Pancreas (tissue), 10 donors: ENCODE results near the gene OSBPL8. TPM values are rescaled to one million over a fixed set of nuclear protein-coding genes. Genes with fewer than 3 reads are reported as not detected.

ENCODE experiments used
- ATAC-seq, 4 donors: fragments of 200-7000 bp; cut with Tn5 transposase; one replicate each; pipeline versions ENCODE4 v1.8.0 to v1.9.1; 2020; ENCODE audit warnings: mild to moderate bottlenecking in 4 of 4, moderate library complexity in 4 of 4
- DNase-seq, 6 donors: peaks; one replicate each; pipeline ENCODE4 v3.0.0-alpha.2; 2020
- FAIRE-seq: peaks from 2 replicates; lab custom pipeline; 2012; peaks lifted over from hg19 to GRCh38; lab: Jason Lieb, UNC
- H3K27ac ChIP-seq, 4 donors: fragments of 200-600 bp; sonication (generic); 1 replicate in 3 of 4; 2 replicates in 1 of 4; pipeline versions ENCODE4 v1.5.0 to v1.8.0; 2020
- H3K27me3 ChIP-seq, 4 donors: fragments of 200-600 bp; one replicate each; pipeline ENCODE4 v1.8.0; 2021
- H3K36me3 ChIP-seq, 3 donors: fragments of 200-600 bp; sonication (generic) in 1 of 3; one replicate each; pipeline versions ENCODE4 v1.5.0 to v1.8.0; 2020 to 2021
- H3K4me1 ChIP-seq, 3 donors: fragments of 200-600 bp; one replicate each; pipeline ENCODE4 v1.8.0; 2021
- H3K4me3 ChIP-seq, 4 donors: fragments of 200-600 bp; sonication (generic) in 2 of 4; one replicate each; pipeline versions ENCODE4 v1.5.0 to v1.8.0; 2020 to 2021
- H3K9me3 ChIP-seq, 4 donors: fragments of 200-600 bp; one replicate each; pipeline ENCODE4 v1.8.0; 2021
- WGBS, 2 donors: extraction: QIAGEN DNeasy Blood & Tissue Kit; methylation state at CpG; one replicate each; pipeline ENCODE4 v1.1.7; 2013; 5-methylcytosine and 5-hydroxymethylcytosine counted together
- intact Hi-C, 3 donors: fragments of 100-400 bp; cut with DNase I; formaldehyde crosslinking; loops; one replicate each; pipeline versions ENCODE4 v1.11.1 to v1.14.2; 2022
- polyA plus RNA-seq, 2 donors: library from polyadenylated mRNA; stranded (reverse); fragments of 200-250 nt; gene quantifications; one replicate each; pipeline ENCODE4 v1.2.3, GENCODE V29; 2013
- total RNA-seq, 6 donors: library from RNA; stranded (reverse); fragmentation: NEBNext Ultra II Directional in 4 of 6; extraction: Animal tissue kit (Norgen Biotek cat#: 25700) in 4 of 6; gene quantifications; one replicate each; pipeline versions ENCODE4 v1.2.1 to v1.2.4, GENCODE V29; 2021 to 2023
- TF ChIP-seq, protein P1 (sequence below), 4 donors: fragments of 200-600 bp; sonication (generic) in 3 of 4; IDR thresholded peaks; one replicate each; pipeline versions ENCODE4 v1.5.0 to v1.8.0; 2021; ENCODE audit warnings: antibody characterized with exemption in 4 of 4
- donor health status: healthy with polysubstance abuse.
- donor health status: DM: no; HTN: no; CAD: no; lungs with moderate emphysema.
- donor health status: DM: no; HTN: no; CAD: no.
- donor health status: control.
- donor health status: control.
- donor health status: Bipolar disorder and iron deficiency.
- donor health status: DM: yes; HTN: yes; CAD: no.
- donor health status: DM: no; HTN: no; CAD: no.
- donor health status: DM: no; HTN: no; CAD: no.
- donor health status: DM: yes; HTN: yes; CAD: no.

The OSBPL8 gene
- total and polyA plus RNA-seq, 8 donors = 3.6 to 39.6 (median 22.7) TPM

DNA sequence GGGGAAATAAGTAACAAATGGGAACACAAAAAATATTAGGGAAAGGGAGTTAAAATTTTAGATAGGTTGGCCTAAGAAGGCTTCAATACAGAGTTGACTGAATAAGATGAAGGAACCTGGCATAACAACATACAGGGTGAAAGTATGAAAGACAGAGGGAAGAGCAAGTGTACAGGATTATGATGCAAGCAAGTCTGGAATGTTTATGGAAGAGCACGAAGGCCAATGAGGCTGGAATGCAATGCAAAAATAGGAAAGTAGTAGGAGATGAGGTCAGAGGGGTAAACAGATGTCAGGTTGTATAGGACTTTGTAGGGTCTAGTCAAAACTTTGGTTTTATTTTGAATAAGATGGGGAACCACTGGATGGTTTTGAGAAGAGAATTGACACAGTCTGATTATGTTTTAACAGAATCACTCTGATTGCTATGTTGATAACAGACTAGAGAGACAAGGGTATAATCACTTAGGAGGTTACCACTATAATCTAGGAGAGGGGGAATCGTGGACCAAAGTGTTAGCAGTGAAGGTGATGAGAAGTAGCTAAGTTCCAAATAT is 96.8 kb downstream of the OSBPL8 start:
- peaks cover 0 to 3% (median 0%) of the 10 kb centered on the region in 3 donors for H3K4me1 ChIP-seq
- H3K27me3 ChIP-seq = no peaks in the 10 kb centered on the region
- TF ChIP-seq, protein P1, sequence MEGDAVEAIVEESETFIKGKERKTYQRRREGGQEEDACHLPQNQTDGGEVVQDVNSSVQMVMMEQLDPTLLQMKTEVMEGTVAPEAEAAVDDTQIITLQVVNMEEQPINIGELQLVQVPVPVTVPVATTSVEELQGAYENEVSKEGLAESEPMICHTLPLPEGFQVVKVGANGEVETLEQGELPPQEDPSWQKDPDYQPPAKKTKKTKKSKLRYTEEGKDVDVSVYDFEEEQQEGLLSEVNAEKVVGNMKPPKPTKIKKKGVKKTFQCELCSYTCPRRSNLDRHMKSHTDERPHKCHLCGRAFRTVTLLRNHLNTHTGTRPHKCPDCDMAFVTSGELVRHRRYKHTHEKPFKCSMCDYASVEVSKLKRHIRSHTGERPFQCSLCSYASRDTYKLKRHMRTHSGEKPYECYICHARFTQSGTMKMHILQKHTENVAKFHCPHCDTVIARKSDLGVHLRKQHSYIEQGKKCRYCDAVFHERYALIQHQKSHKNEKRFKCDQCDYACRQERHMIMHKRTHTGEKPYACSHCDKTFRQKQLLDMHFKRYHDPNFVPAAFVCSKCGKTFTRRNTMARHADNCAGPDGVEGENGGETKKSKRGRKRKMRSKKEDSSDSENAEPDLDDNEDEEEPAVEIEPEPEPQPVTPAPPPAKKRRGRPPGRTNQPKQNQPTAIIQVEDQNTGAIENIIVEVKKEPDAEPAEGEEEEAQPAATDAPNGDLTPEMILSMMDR (IDR thresholded peaks at IDR 0.05) = no peak
- DNase-seq (no peak), ATAC-seq (no peak), FAIRE-seq (no peak)
- intact Hi-C loops = no loop called here
- H3K9me3 ChIP-seq = no peaks in the 10 kb centered on the region
- no peak overlapping the region for H3K27ac ChIP-seq
- WGBS, 2 donors = 93 to 95% methylated on average over 2 of the region's 2 CpGs
- no peak overlapping the region for H3K4me3 ChIP-seq
- H3K36me3 ChIP-seq = no peaks in the 10 kb centered on the region

DNA sequence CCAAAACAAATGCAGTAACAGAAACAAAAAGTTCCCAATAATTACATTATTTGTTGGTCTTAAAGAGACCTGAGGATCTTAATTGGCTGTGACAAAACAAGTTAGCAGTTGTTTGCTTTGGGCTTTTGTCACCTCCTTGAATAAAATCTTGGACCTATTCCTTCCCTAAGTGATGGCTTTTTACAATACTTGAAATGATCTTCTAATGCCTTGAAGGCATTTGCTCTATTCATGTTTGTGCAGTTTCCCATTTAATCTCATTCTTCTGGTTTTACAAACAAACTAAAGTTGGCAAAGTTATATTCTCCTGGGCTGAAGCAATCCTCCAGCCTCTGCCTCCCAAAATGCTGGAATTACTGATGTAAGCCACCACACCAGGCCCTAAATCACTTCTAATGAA is 98.8 kb downstream of the OSBPL8 start:
- Histone ChIP-seq H3K4me3 (no peak overlapping the region), H3K27me3 (no peaks in the 10 kb centered on the region), H3K36me3 (no peaks in the 10 kb centered on the region), H3K4me1 (peaks cover 0 to 3% (median 0%) of the 10 kb centered on the region in 3 donors), H3K27ac (no peak overlapping the region), H3K9me3 (no peaks in the 10 kb centered on the region)
- FAIRE-seq (no peak), DNase-seq (no peak), ATAC-seq (no peak)
- intact Hi-C loops = no loop called here
- TF ChIP-seq, protein P1 (IDR thresholded peaks at IDR 0.05) = no peak

DNA sequence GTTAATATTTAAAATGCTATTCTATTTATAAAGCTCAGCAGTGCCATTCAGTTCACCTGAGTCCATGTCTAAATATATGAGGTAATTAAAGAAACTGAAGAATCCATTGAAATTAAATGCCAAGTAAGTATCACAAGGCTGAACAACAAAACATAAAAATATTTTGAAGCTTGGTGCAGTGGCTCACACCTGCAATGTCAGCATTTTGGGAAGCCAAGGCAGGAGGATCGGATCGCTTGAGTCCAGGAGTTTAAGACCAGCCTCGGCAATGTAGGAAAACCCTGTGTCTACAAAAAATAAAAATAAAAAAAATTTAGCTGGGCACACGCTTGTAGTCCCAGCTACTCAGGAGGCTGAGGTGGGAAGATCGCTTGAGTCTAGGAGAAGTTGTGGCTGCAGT is 101.8 kb downstream of the OSBPL8 start:
- FAIRE-seq (no peak), DNase-seq (no peak), ATAC-seq (no peak)
- Histone ChIP-seq H3K27me3 (no peaks in the 10 kb centered on the region), H3K9me3 (peaks cover 0 to 3% (median 0%) of the 10 kb centered on the region in 4 donors), H3K4me1 (peaks cover 0 to 3% (median 0%) of the 10 kb centered on the region in 3 donors), H3K27ac (no peak overlapping the region), H3K36me3 (no peaks in the 10 kb centered on the region), H3K4me3 (no peak overlapping the region)
- TF ChIP-seq, protein P1 (IDR thresholded peaks at IDR 0.05) = no peak
- intact Hi-C loops = no loop called here
- 79% methylated on average over 5 of the region's 5 CpGs for WGBS, 2 donors

DNA sequence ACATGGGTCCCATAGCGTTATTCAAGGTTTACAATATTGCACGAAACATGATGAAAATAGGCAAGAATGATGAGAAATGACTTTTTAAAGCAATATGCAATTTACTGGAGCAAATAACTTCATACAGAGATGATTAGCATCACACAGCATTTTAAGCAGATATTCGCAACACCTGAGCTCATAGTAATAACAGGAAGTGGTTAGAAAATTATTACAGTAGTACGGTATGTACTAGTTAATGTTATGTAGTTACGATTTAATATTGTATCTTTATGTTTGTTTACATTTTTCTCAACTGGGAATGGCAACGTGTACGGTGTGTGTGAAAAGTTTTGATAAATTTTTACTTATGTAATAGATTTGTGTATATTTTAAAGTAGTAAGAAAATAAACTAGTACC is 102.6 kb downstream of the OSBPL8 start:
- Histone ChIP-seq H3K36me3 (no peaks in the 10 kb centered on the region), H3K9me3 (peaks cover 0 to 3% (median 0%) of the 10 kb centered on the region in 4 donors), H3K4me3 (no peak overlapping the region), H3K27ac (no peak overlapping the region), H3K4me1 (peaks cover 0 to 3% (median 0%) of the 10 kb centered on the region in 3 donors), H3K27me3 (no peaks in the 10 kb centered on the region)
- no peak for FAIRE-seq
- intact Hi-C loops = no loop called here
- no peak for ATAC-seq
- no peak for DNase-seq
- 87 to 91% methylated on average over 7 of the region's 7 CpGs for WGBS, 2 donors
- TF ChIP-seq, protein P1 (IDR thresholded peaks at IDR 0.05) = no peak

DNA sequence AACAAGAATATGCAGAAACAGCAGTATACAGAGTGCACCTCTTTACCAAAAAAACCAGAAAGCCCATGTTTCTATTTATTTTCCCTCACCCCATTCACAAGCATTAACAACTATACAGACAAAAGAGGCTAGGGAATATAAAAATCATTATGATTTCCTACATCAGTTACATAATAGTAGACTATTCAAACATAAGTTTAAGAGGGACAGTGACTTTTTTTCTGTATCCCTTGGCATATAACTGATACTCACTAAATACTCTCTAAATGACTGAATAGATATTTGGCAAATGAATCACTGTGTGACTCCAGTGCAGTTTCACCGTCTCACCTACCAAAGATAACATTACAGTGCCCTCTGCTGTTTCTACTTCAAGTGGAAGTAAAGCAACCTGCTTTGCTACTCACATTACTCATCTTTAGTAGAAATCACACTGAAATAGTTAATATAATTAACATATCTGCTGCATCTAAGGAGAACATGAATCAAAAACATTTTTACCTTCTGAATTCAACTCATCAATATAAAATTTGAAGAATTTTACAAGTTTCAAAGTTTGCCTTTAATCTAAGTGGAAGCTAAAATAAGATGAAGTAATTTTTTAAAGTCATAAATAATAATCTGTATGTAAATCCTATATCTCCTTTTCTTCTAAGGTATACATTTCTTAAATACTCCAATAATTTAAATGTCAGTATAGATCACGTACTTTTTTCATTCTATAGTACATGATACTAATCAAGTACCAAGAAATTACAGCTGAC is 103.8 kb downstream of the OSBPL8 start:
- intact Hi-C loops = no loop called here
- H3K4me3 ChIP-seq = no peak overlapping the region
- WGBS, 2 donors = 41 to 42% methylated on average over 2 of the region's 2 CpGs
- no peaks in the 10 kb centered on the region for H3K27me3 ChIP-seq
- no peak overlapping the region for H3K27ac ChIP-seq
- FAIRE-seq (peak; percentile 88), ATAC-seq (peak; percentile 40 to 96 (median 89)), DNase-seq (no peak)
- H3K36me3 ChIP-seq = no peaks in the 10 kb centered on the region
- TF ChIP-seq, protein P1 (IDR thresholded peaks at IDR 0.05) = peak in 2 of 4 donors; percentile 23 to 24
- H3K9me3 ChIP-seq = peaks cover 0 to 3% (median 0%) of the 10 kb centered on the region in 4 donors
- H3K4me1 ChIP-seq = peaks cover 0 to 2% (median 0%) of the 10 kb centered on the region in 3 donors
